ENCODE data around the gene THRA.

The THRA gene

GRCh38 chr17:40026816-40027613 is 35.8 kb upstream of the THRA start:
- peak; percentile 61 for DNase-seq (ENCODE audit: low read depth)

GRCh38 chr17:40027614-40028012 is 35.2 kb upstream of the THRA start:
- no peak for DNase-seq (ENCODE audit: low read depth)

GRCh38 chr17:40028595-40028994 is 34.2 kb upstream of the THRA start:
- DNase-seq (ENCODE audit: low read depth) = no peak

GRCh38 chr17:40031706-40032105 is 31.1 kb upstream of the THRA start:
- DNase-seq (ENCODE audit: low read depth) = no peak

GRCh38 chr17:40032322-40033320 is 30.1 kb upstream of the THRA start:
- no peak for DNase-seq (ENCODE audit: low read depth)

- no peak for DNase-seq (ENCODE audit: low read depth)
These were observed 29.4 kb upstream of the THRA start for GRCh38 chr17:40033339-40033738.

- DNase-seq (ENCODE audit: low read depth) = no peak
These were observed 28.2 kb upstream of the THRA start for GRCh38 chr17:40034426-40035161.

- DNase-seq (ENCODE audit: low read depth) = no peak
These were observed 27.6 kb upstream of the THRA start for GRCh38 chr17:40035162-40035559.

GRCh38 chr17:40038882-40039513 is 23.8 kb upstream of the THRA start:
- no peak for DNase-seq (ENCODE audit: low read depth)

GRCh38 chr17:40041196-40041595 is 21.6 kb upstream of the THRA start:
- DNase-seq (ENCODE audit: low read depth) = no peak

- DNase-seq (ENCODE audit: low read depth) = no peak
These were observed 6.3 kb upstream of the THRA start for GRCh38 chr17:40056379-40057015.

- no peak for DNase-seq (ENCODE audit: low read depth)
These were observed 4.5 kb upstream of the THRA start for GRCh38 chr17:40058186-40058784.

GRCh38 chr17:40058865-40059264 is 3.9 kb upstream of the THRA start:
- no peak for DNase-seq (ENCODE audit: low read depth)

- no peak for DNase-seq (ENCODE audit: low read depth)
These were observed 2.9 kb upstream of the THRA start for GRCh38 chr17:40059729-40060475.

- DNase-seq (ENCODE audit: low read depth) = no peak
These were observed 1.7 kb upstream of the THRA start for GRCh38 chr17:40060887-40061608.

- no peak for DNase-seq (ENCODE audit: low read depth)
These were observed 1.1 kb upstream of the THRA start for GRCh38 chr17:40061609-40062038.

- no peak for DNase-seq (ENCODE audit: low read depth)
These were observed 514 bp downstream of the THRA start for GRCh38 chr17:40063187-40063771.

- no peak for DNase-seq (ENCODE audit: low read depth)
These were observed 1.3 kb downstream of the THRA start for GRCh38 chr17:40063901-40064531.

All from activated T-helper 9 cell treated with anti-CD3 and anti-CD28 coated beads, Interleukin-2, amount 50 U/mL, for 16 hours (primary cell).